Trophoblast cell (in vitro differentiated cells and primary cell): Measurements from ENCODE around the gene FOXM1.

Experiments
- DNase-seq, 2 donors: peaks; one replicate each; pipeline ENCODE4 v3.0.0-alpha.2; 2016
- H2AFZ ChIP-seq: 2 replicates; pipeline ENCODE4 v1.6.1; 2013; ENCODE audit warnings: low read length, moderate library complexity, mild to moderate bottlenecking; ENCODE audit not compliant: insufficient read depth, poor library complexity
- H2AK5ac ChIP-seq: 2 replicates; pipeline ENCODE4 v1.6.1; 2013; ENCODE audit warnings: mild to moderate bottlenecking, low read length
- H2BK120ac ChIP-seq: 2 replicates; pipeline ENCODE4 v1.6.1; 2013; ENCODE audit warnings: low read length, mild to moderate bottlenecking, moderate library complexity; ENCODE audit not compliant: insufficient read depth, poor library complexity
- H2BK12ac ChIP-seq: 2 replicates; pipeline ENCODE4 v1.6.1; 2013; ENCODE audit warnings: mild to moderate bottlenecking, low read length, moderate library complexity
- H2BK5ac ChIP-seq: 2 replicates; pipeline ENCODE4 v1.6.1; 2013; ENCODE audit warnings: low read length, low read depth, moderate library complexity, mild to moderate bottlenecking; ENCODE audit not compliant: poor library complexity
- H3K14ac ChIP-seq: 2 replicates; pipeline ENCODE4 v1.6.1; 2013; ENCODE audit warnings: mild to moderate bottlenecking, low read length
- H3K18ac ChIP-seq: 2 replicates; pipeline ENCODE4 v1.6.1; 2013; ENCODE audit warnings: mild to moderate bottlenecking, low read length
- H3K23ac ChIP-seq: 2 replicates; pipeline ENCODE4 v1.6.1; 2013; ENCODE audit warnings: low read length
- H3K27ac ChIP-seq: 2 replicates; pipeline ENCODE4 v1.5.1; 2013; ENCODE audit warnings: low read depth, mild to moderate bottlenecking, inconsistent platforms, low read length, moderate library complexity
- H3K27me3 ChIP-seq: 2 replicates; pipeline ENCODE4 v1.6.1; 2013; ENCODE audit warnings: inconsistent platforms, mild to moderate bottlenecking, low read length, moderate library complexity; ENCODE audit not compliant: insufficient read depth
- H3K36me3 ChIP-seq, 2 experiments: 1 replicate in 1 of 2; 2 replicates in 1 of 2; pipeline ENCODE4 v1.6.1; 2013; ENCODE audit warnings: low read length in 2 of 2, mild to moderate bottlenecking in 2 of 2, moderate library complexity in 1 of 2; ENCODE audit not compliant: insufficient read depth in 2 of 2, control insufficient read depth in 1 of 2
- H3K4ac ChIP-seq: 2 replicates; pipeline ENCODE4 v1.6.1; 2013; ENCODE audit warnings: low read depth, mild to moderate bottlenecking, low read length, moderate library complexity
- H3K4me1 ChIP-seq, 2 experiments: 1 replicate in 1 of 2; 2 replicates in 1 of 2; pipeline ENCODE4 v1.6.1; 2013; ENCODE audit warnings: low read length in 2 of 2, mild to moderate bottlenecking in 2 of 2, moderate library complexity in 1 of 2; ENCODE audit not compliant: insufficient read depth in 2 of 2, control insufficient read depth in 1 of 2
- H3K4me2 ChIP-seq: 2 replicates; pipeline ENCODE4 v1.6.1; 2013; ENCODE audit warnings: inconsistent platforms, mild to moderate bottlenecking, low read length, moderate library complexity
- H3K4me3 ChIP-seq: 2 replicates; pipeline ENCODE4 v1.5.1; 2013; ENCODE audit warnings: mild to moderate bottlenecking, low read depth, low read length, inconsistent platforms
- H3K79me1 ChIP-seq: one replicate; pipeline ENCODE4 v1.6.1; 2013; ENCODE audit warnings: low read length
- H3K79me2 ChIP-seq: 2 replicates; pipeline ENCODE4 v1.6.1; 2013; ENCODE audit warnings: low read length, mild to moderate bottlenecking; ENCODE audit not compliant: control insufficient read depth, insufficient read depth, poor library complexity
- H3K9ac ChIP-seq: 2 replicates; pipeline ENCODE4 v1.6.1; 2013; ENCODE audit warnings: mild to moderate bottlenecking, low read length
- H3K9me3 ChIP-seq: 2 replicates; pipeline ENCODE4 v1.6.1; 2013; ENCODE audit warnings: low read depth, mild to moderate bottlenecking, control low read depth, inconsistent platforms, low read length; ENCODE audit not compliant: insufficient read depth
- H4K12ac ChIP-seq: 2 replicates; pipeline ENCODE4 v1.6.1; 2013; ENCODE audit warnings: low read depth, mild to moderate bottlenecking, low read length, moderate library complexity
- H4K8ac ChIP-seq: 2 replicates; pipeline ENCODE4 v1.6.1; 2013; ENCODE audit warnings: low read depth, mild to moderate bottlenecking, low read length, moderate library complexity
- H4K91ac ChIP-seq: one replicate; pipeline ENCODE4 v1.6.1; 2013; ENCODE audit warnings: low read depth, mild to moderate bottlenecking, low read length, moderate library complexity
- WGBS: extraction: QIAGEN DNeasy Blood & Tissue Kit; methylation state at CpG from one replicate; pipeline ENCODE4 v1.1.7; 2013; ENCODE audit warnings: missing lambda C conversion rate; ENCODE audit not compliant: insufficient read length, insufficient coverage; ENCODE audit errors: extremely low coverage; 5-methylcytosine and 5-hydroxymethylcytosine counted together

Gene FOXM1

DNA sequence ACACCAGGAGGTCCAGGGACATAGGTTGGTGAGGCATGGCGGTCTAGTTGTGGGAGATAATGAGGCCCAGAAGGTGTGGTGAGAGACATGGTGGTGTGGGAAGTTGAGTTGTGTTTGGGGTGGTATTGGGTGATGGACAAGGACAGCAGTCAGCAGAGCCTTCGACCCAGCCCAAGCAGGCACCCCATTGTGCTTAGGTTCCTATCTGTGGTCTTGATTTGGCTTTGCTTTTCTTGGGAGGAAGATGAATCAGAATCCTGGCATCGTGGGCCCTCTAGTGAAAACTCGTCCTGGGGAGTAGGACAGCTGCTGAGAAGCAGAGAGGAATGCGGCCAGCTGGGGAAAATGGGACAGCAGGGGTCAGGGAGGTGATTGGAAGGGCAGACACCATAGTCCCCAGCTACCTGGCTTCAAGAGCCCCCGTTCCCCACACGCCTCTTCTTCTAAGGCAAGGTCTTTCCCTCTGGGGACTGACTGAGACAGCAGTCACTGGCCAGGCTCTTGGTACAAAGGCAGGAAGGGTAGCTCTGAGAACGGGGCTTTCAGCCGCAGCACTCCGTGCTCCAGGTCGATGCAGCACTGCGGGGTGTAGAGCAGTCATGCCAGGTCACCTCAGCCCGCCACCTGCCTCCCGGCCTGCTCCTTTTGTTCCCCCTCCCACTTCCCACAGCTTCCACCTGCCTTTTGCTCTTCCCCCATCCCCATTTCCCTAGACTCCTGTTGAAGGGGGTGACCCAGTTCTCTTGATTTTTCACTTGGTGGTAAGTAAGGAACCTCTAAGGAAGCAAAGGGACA is 50.1 kb downstream of the FOXM1 start:
- no peak overlapping the region for H3K4me3 ChIP-seq
- no peaks in the 10 kb centered on the region for H3K4me1 ChIP-seq
- no peak overlapping the region for H2BK5ac ChIP-seq
- no peak overlapping the region for H2BK120ac ChIP-seq
- H3K18ac ChIP-seq: no peak overlapping the region
- no peaks in the 10 kb centered on the region for H3K27me3 ChIP-seq
- no peak overlapping the region for H3K27ac ChIP-seq
- H3K79me2 ChIP-seq: no peaks in the 10 kb centered on the region
- no peak overlapping the region for H3K4ac ChIP-seq
- no peak overlapping the region for H3K4me2 ChIP-seq
- no peak overlapping the region for H4K91ac ChIP-seq
- H3K9ac ChIP-seq: no peak overlapping the region
- no peak for DNase-seq
- no peak overlapping the region for H4K12ac ChIP-seq
- H2AK5ac ChIP-seq: no peak overlapping the region
- H2AFZ ChIP-seq: no peak overlapping the region
- H2BK12ac ChIP-seq: no peak overlapping the region
- peaks cover 44 to 56% of the 10 kb centered on the region in 2 experiments for H3K36me3 ChIP-seq
- no peak overlapping the region for H3K14ac ChIP-seq
- no peaks in the 10 kb centered on the region for H3K9me3 ChIP-seq
- H3K79me1 ChIP-seq: no peaks in the 10 kb centered on the region
- no peak overlapping the region for H4K8ac ChIP-seq
- H3K23ac ChIP-seq: no peak overlapping the region
- no CpG with 5 or more reads among the region's 14 CpGs for WGBS

DNA sequence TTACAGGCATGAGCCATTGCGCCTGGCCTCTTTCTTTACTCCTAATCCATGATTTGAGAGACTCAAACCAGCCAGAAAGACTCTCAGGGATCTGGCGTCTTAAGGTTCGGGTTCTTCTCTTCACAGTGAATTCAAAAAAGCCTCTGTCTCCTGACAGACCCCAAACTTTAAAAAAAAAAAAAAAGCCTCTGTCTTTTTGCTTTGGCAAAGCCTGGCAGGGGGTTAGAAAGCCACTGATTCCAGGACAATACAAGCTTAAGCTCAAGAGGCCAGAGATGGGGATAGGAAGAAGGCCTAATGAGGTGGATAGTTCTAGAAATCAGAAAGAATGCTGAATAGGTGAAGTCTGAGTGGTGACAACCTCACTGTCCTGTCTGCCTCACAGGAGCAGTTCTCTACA is 50.9 kb downstream of the FOXM1 start:
- Histone ChIP-seq H3K4me1 (no peaks in the 10 kb centered on the region), H3K79me1 (no peaks in the 10 kb centered on the region), H3K9me3 (no peaks in the 10 kb centered on the region), H3K36me3 (peaks cover 48 to 64% of the 10 kb centered on the region in 2 experiments), H4K8ac (no peak overlapping the region), H2AK5ac (no peak overlapping the region), H4K12ac (no peak overlapping the region), H3K18ac (no peak overlapping the region), H3K4ac (no peak overlapping the region), H3K14ac (no peak overlapping the region), H3K27ac (no peak overlapping the region), H3K79me2 (no peaks in the 10 kb centered on the region), H3K9ac (no peak overlapping the region), H2BK5ac (no peak overlapping the region), H2BK12ac (no peak overlapping the region), H3K27me3 (no peaks in the 10 kb centered on the region), H4K91ac (no peak overlapping the region), H2BK120ac (no peak overlapping the region), H3K23ac (no peak overlapping the region), H3K4me2 (no peak overlapping the region), H2AFZ (no peak overlapping the region), H3K4me3 (no peak overlapping the region)
- no peak for DNase-seq
- WGBS: no CpG with 5 or more reads among the region's 3 CpGs

DNA sequence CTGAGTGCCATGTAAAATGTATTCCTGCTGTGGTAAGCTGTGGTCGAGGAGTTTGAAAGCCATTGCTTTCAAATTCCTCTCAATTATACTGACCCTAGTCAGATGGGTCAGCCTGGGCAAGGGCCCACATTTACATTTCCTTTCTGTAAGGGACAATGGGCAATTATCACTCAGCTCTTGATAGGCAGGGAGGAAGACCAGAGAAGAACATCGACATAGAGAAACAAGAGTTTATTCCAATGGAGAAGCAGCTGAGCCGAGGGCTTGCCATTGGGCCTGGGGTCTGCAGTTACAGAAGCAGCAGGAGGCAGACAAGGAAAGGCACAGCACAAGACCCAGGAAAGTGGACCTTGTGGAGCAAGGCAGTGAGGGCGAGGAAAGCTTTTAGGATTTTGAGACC is 51.8 kb downstream of the FOXM1 start:
- H3K79me1 ChIP-seq: no peaks in the 10 kb centered on the region
- H2AFZ ChIP-seq: no peak overlapping the region
- H4K91ac ChIP-seq: no peak overlapping the region
- H3K9ac ChIP-seq: no peak overlapping the region
- H2AK5ac ChIP-seq: no peak overlapping the region
- no peaks in the 10 kb centered on the region for H3K79me2 ChIP-seq
- H3K9me3 ChIP-seq: no peaks in the 10 kb centered on the region
- no peak for DNase-seq
- no peak overlapping the region for H2BK12ac ChIP-seq
- H2BK120ac ChIP-seq: no peak overlapping the region
- WGBS: no CpG with 5 or more reads among the region's 4 CpGs
- H2BK5ac ChIP-seq: no peak overlapping the region
- H3K4me2 ChIP-seq: no peak overlapping the region
- H3K4me3 ChIP-seq: no peak overlapping the region
- H3K27me3 ChIP-seq: no peaks in the 10 kb centered on the region
- H3K18ac ChIP-seq: no peak overlapping the region
- no peak overlapping the region for H3K23ac ChIP-seq
- H3K27ac ChIP-seq: no peak overlapping the region
- H4K8ac ChIP-seq: no peak overlapping the region
- H4K12ac ChIP-seq: no peak overlapping the region
- no peak overlapping the region for H3K4ac ChIP-seq
- H3K4me1 ChIP-seq: no peaks in the 10 kb centered on the region
- peaks cover 49 to 72% of the 10 kb centered on the region in 2 experiments for H3K36me3 ChIP-seq
- H3K14ac ChIP-seq: no peak overlapping the region

DNA sequence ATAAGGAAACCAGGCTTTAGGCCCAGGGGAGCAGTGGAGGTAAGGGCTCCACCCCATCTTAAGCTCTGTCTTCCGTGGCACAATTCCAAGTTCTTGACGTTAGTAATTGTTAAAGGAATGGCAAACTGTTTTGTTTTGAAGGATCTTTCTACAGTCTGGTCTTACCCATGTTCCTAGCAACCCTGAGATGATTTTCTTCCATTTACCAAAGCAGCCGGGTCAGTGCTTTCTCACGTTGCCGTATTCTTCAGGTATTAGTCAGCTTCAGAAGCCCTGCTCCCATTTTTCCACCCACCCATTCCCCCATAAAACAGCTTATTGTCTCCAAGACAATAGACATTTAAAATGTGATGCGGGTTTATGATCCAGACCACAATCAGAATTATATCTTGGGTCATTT is 52.4 kb downstream of the FOXM1 start:
- Histone ChIP-seq H2BK5ac (no peak overlapping the region), H3K9ac (no peak overlapping the region), H2AFZ (no peak overlapping the region), H3K27me3 (no peaks in the 10 kb centered on the region), H3K79me2 (no peaks in the 10 kb centered on the region), H3K4me2 (no peak overlapping the region), H3K23ac (no peak overlapping the region), H3K79me1 (no peaks in the 10 kb centered on the region), H3K9me3 (peaks cover 1% of the 10 kb centered on the region), H3K4me1 (no peaks in the 10 kb centered on the region), H4K12ac (no peak overlapping the region), H2AK5ac (no peak overlapping the region), H3K4ac (no peak overlapping the region), H2BK120ac (no peak overlapping the region), H3K4me3 (no peak overlapping the region), H3K27ac (no peak overlapping the region), H4K91ac (no peak overlapping the region), H3K14ac (no peak overlapping the region), H2BK12ac (no peak overlapping the region), H4K8ac (no peak overlapping the region), H3K36me3 (peaks cover 52 to 75% of the 10 kb centered on the region in 2 experiments), H3K18ac (no peak overlapping the region)
- no CpG with 5 or more reads among the region's 6 CpGs for WGBS
- no peak for DNase-seq
